Natural killer cell (primary cell): ENCODE measurements around the gene ARNT2. TPM values are rescaled to one million over a fixed set of nuclear protein-coding genes. Genes with fewer than 3 reads are reported as not detected.

ENCODE experiments used
- ATAC-seq, 3 donors: fragments of 150-1000 bp in 2 of 3; fragments of 200-7000 bp in 1 of 3; cut with Tn5 transposase; 1 replicate in 1 of 3; 2 replicates in 2 of 3; pipeline ENCODE4 v1.10.0; 2021; ENCODE audit warnings: mild to moderate bottlenecking in 2 of 3, moderate library complexity in 2 of 3
- DNase-seq, 2 donors: peaks; one replicate each; pipeline versions ENCODE4 v3.0.0 to v3.0.0-alpha.2; 2013 to 2021; ENCODE audit warnings: mixed read lengths in 1 of 2
- H3K27ac ChIP-seq: one replicate; pipeline ENCODE4 v1.5.1; 2013; ENCODE audit warnings: mild to moderate bottlenecking, low read length
- H3K27me3 ChIP-seq: one replicate; pipeline ENCODE4 v1.6.1; 2013; ENCODE audit warnings: low read length; ENCODE audit not compliant: control insufficient read depth, insufficient read depth
- H3K36me3 ChIP-seq: one replicate; pipeline ENCODE4 v1.6.1; 2013; ENCODE audit warnings: low read length; ENCODE audit not compliant: control insufficient read depth, insufficient read depth
- H3K4me1 ChIP-seq: one replicate; pipeline ENCODE4 v1.6.1; 2013; ENCODE audit warnings: low read length; ENCODE audit not compliant: control insufficient read depth, insufficient read depth
- H3K4me3 ChIP-seq: one replicate; pipeline ENCODE4 v1.5.1; 2013; ENCODE audit warnings: low read length
- H3K9me3 ChIP-seq: one replicate; pipeline ENCODE4 v1.6.1; 2013; ENCODE audit warnings: low read length; ENCODE audit not compliant: control insufficient read depth, insufficient read depth
- H3K27ac Mint-ChIP-seq, 2 donors: one replicate each; pipeline ENCODE4 v1.8.0; 2022; ENCODE audit warnings: mild to moderate bottlenecking in 2 of 2, mixed read lengths in 2 of 2, moderate library complexity in 1 of 2
- H3K27me3 Mint-ChIP-seq, 2 donors: one replicate each; pipeline ENCODE4 v1.8.0; 2022; ENCODE audit warnings: low read depth in 2 of 2, mixed read lengths in 2 of 2
- H3K36me3 Mint-ChIP-seq: one replicate; pipeline ENCODE4 v1.8.0; 2022; ENCODE audit warnings: mixed read lengths
- H3K4me1 Mint-ChIP-seq, 2 donors: one replicate each; pipeline ENCODE4 v1.8.0; 2022; ENCODE audit warnings: mixed read lengths in 2 of 2
- H3K4me3 Mint-ChIP-seq: one replicate; pipeline ENCODE4 v1.8.0; 2022; ENCODE audit warnings: mild to moderate bottlenecking, moderate library complexity, mixed read lengths
- H3K9me3 Mint-ChIP-seq, 2 donors: one replicate each; pipeline ENCODE4 v1.8.0; 2022; ENCODE audit warnings: mixed read lengths in 2 of 2
- CTCF ChIP-seq: fragments of 200-600 bp; IDR thresholded peaks from one replicate; pipeline ENCODE4 v1.8.0; 2022; ENCODE audit warnings: antibody characterized with exemption
- WGBS: methylation state at CpG from one replicate; pipeline ENCODE4 v1.1.7; 2013; ENCODE audit warnings: missing lambda C conversion rate; ENCODE audit not compliant: insufficient coverage; 5-methylcytosine and 5-hydroxymethylcytosine counted together
- intact Hi-C: fragments of 100-400 bp; cut with micrococcal nuclease; formaldehyde crosslinking; loops from one replicate; pipeline ENCODE4 v1.14.2; 2022
- total RNA-seq, 4 donors: library from RNA; stranded (reverse); fragments of 120-200 nt in 1 of 4; gene quantifications; one replicate each; pipeline versions ENCODE4 v1.2.3 to v1.2.4, GENCODE V29; 2013 to 2022

Gene ARNT2
- total RNA-seq, 3 donors from 2014 or later (not counting 1 experiment from before 2014, with no cell fraction given): not detected

- H3K27ac ChIP-seq: no peak overlapping the region
- no peaks in the 10 kb centered on the region for H3K9me3 ChIP-seq
- 84% methylated on average over 5 of the region's 7 CpGs for WGBS
- H3K9me3 Mint-ChIP-seq: no peaks in the 10 kb centered on the region
- H3K36me3 Mint-ChIP-seq: no peaks in the 10 kb centered on the region
- H3K36me3 ChIP-seq: no peaks in the 10 kb centered on the region
- intact Hi-C loops: no loop called here
- no peak overlapping the region for H3K27ac Mint-ChIP-seq
- no peak for DNase-seq
- no peak overlapping the region for H3K4me3 ChIP-seq
- no peaks in the 10 kb centered on the region for H3K27me3 ChIP-seq
- no peak for ATAC-seq
- peaks cover 21 to 63% of the 10 kb centered on the region in 2 donors for H3K27me3 Mint-ChIP-seq
- no peaks in the 10 kb centered on the region for H3K4me1 Mint-ChIP-seq
- TF ChIP-seq CTCF: no peak
- H3K4me1 ChIP-seq: no peaks in the 10 kb centered on the region
- H3K4me3 Mint-ChIP-seq: no peak overlapping the region
These were observed 8.1 kb upstream of the ARNT2 start for GRCh38 chr15:80396096-80396495.

- Mint-ChIP-seq H3K36me3 (no peaks in the 10 kb centered on the region), H3K4me3 (no peak overlapping the region), H3K9me3 (no peaks in the 10 kb centered on the region), H3K4me1 (no peaks in the 10 kb centered on the region), H3K27me3 (peaks cover 31 to 67% of the 10 kb centered on the region in 2 donors), H3K27ac (no peak overlapping the region)
- H3K27me3 ChIP-seq: no peaks in the 10 kb centered on the region
- TF ChIP-seq CTCF: no peak
- no peaks in the 10 kb centered on the region for H3K4me1 ChIP-seq
- no peaks in the 10 kb centered on the region for H3K9me3 ChIP-seq
- 88% methylated on average over 3 of the region's 3 CpGs for WGBS
- H3K4me3 ChIP-seq: no peak overlapping the region
- H3K36me3 ChIP-seq: no peaks in the 10 kb centered on the region
- no peak overlapping the region for H3K27ac ChIP-seq
- ATAC-seq (no peak), DNase-seq (no peak)
- intact Hi-C loops: no loop called here
These were observed 4.7 kb upstream of the ARNT2 start for GRCh38 chr15:80399508-80399907.

GRCh38 chr15:80401456-80401855 is 2.7 kb upstream of the ARNT2 start:
- H3K27ac ChIP-seq: no peak overlapping the region
- no peak for TF ChIP-seq CTCF
- peaks cover 41 to 66% of the 10 kb centered on the region in 2 donors for H3K27me3 Mint-ChIP-seq
- no peak overlapping the region for H3K4me3 Mint-ChIP-seq
- no peaks in the 10 kb centered on the region for H3K4me1 Mint-ChIP-seq
- intact Hi-C loops: no loop called here
- ATAC-seq (no peak), DNase-seq (no peak)
- peaks cover 5% of the 10 kb centered on the region for H3K27me3 ChIP-seq
- no peak overlapping the region for H3K4me3 ChIP-seq
- H3K36me3 ChIP-seq: no peaks in the 10 kb centered on the region
- no peaks in the 10 kb centered on the region for H3K36me3 Mint-ChIP-seq
- 94% methylated on average over 5 of the region's 5 CpGs for WGBS
- H3K27ac Mint-ChIP-seq: no peak overlapping the region
- no peaks in the 10 kb centered on the region for H3K4me1 ChIP-seq
- H3K9me3 Mint-ChIP-seq: no peaks in the 10 kb centered on the region
- H3K9me3 ChIP-seq: no peaks in the 10 kb centered on the region

- 73% methylated on average over 2 of the region's 3 CpGs for WGBS
- Mint-ChIP-seq H3K27me3 (peaks cover 42 to 68% of the 10 kb centered on the region in 2 donors), H3K36me3 (no peaks in the 10 kb centered on the region), H3K4me3 (no peak overlapping the region), H3K9me3 (no peaks in the 10 kb centered on the region), H3K27ac (no peak overlapping the region), H3K4me1 (no peaks in the 10 kb centered on the region)
- peaks cover 9% of the 10 kb centered on the region for H3K27me3 ChIP-seq
- no peak for TF ChIP-seq CTCF
- intact Hi-C loops: no loop called here
- DNase-seq (no peak), ATAC-seq (no peak)
- no peaks in the 10 kb centered on the region for H3K9me3 ChIP-seq
- H3K36me3 ChIP-seq: no peaks in the 10 kb centered on the region
- no peak overlapping the region for H3K4me3 ChIP-seq
- no peak overlapping the region for H3K27ac ChIP-seq
- no peaks in the 10 kb centered on the region for H3K4me1 ChIP-seq
These were observed 1.8 kb upstream of the ARNT2 start for GRCh38 chr15:80402339-80402738.
